T-helper 1 cell treated with Interleukin-12 subunit alpha and Interleukin-12 subunit beta and Interleukin-4 antibody, amounts not matched to agents 30 ng/mL and 1 ng/mL, for 36 hours (primary cell): Measurements from ENCODE around the gene PDE6D. TPM values are rescaled to one million over a fixed set of nuclear protein-coding genes. Genes with fewer than 3 reads are reported as not detected.

ENCODE experiments used
- intact Hi-C: fragments of 100-400 bp; cut with micrococcal nuclease; formaldehyde crosslinking; loops from one replicate; pipeline ENCODE4 v1.15.1; 2024
- total RNA-seq: library from RNA; stranded (reverse); gene quantifications from 2 replicates; pipeline ENCODE4 v1.2.3, GENCODE V29; 2022

Gene PDE6D
- total RNA-seq, result 39.1 and 41.2 TPM in 2 replicates

- intact Hi-C loops, result loop anchor here (1.0 to 10.0 kb wide), 14 partner anchors 68 to 1856 kb away; partner anchors contain the start of genes DIS3L2, EIF4E2, FBXO36 and INPP5D
Measured at GRCh38 chr2:231780909-231781797, at the start of gene PDE6D. Gene PDE6D, minus strand, starts transcription at chr2:231781282. Its CDS starts 168 bp downstream, at chr2:231781114.

- intact Hi-C loops, result no loop called here
Measured at GRCh38 chr2:231821908-231822307, 40.8 kb upstream of the PDE6D start.

- intact Hi-C loops, result no loop called here
Measured at GRCh38 chr2:231820786-231821303, 39.8 kb upstream of the PDE6D start.

DNA sequence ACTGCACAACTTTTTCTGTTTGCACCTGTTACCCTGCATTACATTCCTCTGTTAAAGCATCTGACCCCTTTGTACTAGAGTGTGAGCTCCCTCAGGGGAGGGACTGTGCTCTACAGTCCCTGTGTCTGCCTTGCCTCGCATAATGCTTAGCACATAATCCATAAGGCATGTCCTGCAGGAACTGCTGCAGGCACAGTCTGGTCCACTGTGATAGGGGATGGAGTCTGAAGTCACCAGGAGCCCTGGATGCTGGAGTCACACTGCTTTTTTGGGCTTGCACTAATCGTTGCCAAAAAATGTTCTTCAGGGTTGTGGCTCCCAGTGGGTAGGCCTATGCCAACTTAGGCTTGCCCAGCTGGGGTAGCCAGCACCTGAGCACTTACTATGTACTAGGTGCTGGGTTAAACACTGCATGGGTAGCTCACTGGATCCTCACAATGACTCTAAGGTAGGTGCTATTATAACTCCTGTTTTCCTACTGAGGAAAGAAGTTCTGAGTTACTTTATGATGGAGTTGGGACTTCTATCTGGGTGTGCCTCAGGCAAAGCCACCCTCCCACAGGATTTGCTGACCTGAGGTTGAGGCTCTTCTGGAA is 38.5 kb upstream of the PDE6D start:
- intact Hi-C loops, result no loop called here

GRCh38 chr2:231816327-231817026 is 35.4 kb upstream of the PDE6D start:
- intact Hi-C loops, result no loop called here

GRCh38 chr2:231810905-231811304 is 29.8 kb upstream of the PDE6D start:
- intact Hi-C loops, result no loop called here

DNA sequence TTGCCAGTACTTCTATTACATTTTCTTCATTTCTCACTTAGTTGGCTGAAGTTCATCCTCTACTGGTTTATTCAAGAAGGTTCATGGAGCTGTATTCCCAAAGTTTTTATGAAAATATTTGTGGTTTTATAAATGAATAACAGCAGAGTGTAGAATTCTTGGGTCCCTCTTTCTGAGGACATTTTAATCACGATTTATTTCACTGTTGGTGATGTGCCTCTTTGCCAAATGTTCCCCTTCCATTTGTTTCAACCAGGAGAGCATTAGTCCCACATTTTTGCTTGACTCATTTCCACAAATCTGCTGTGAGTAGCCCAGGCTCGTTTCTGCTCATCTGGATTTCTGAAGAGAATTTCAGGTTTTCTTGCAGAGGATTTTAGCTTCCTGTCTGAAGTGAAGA is 25.9 kb upstream of the PDE6D start:
- intact Hi-C loops, result no loop called here

- intact Hi-C loops, result no loop called here
Measured at GRCh38 chr2:231803501-231804138, 22.5 kb upstream of the PDE6D start.

GRCh38 chr2:231800493-231801091 is 19.5 kb upstream of the PDE6D start:
- intact Hi-C loops, result no loop called here

- intact Hi-C loops, result no loop called here
Measured at GRCh38 chr2:231795525-231796327, 14.6 kb upstream of the PDE6D start.

GRCh38 chr2:231794383-231794782 is 13.3 kb upstream of the PDE6D start:
- intact Hi-C loops, result no loop called here

GRCh38 chr2:231791107-231791506 is 10.0 kb upstream of the PDE6D start:
- intact Hi-C loops, result no loop called here

DNA sequence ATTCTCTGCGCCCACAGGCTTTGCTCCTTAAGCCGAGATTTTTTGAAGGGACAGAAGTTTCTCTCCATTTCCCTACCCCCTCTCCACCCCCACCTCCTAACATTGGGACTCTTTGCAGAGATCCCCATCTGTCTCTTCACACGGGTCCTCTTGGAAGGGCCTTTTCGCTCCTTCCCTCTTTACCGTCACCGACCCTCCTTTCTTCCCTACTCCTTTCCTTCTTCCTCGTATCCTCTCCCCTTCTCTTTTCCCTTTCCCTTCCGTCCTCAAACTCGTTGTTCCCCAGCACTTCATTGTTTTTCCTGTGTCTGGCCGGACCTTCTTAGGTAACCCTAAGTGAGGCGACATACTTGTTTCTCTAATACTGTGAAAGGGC is 5.8 kb upstream of the PDE6D start:
- intact Hi-C loops, result loop anchor here (1.0 to 10.0 kb wide), 3 partner anchors 174 to 1862 kb away; partner anchors contain the start of genes DIS3L2, EIF4E2, FBXO36 and TIGD1

DNA sequence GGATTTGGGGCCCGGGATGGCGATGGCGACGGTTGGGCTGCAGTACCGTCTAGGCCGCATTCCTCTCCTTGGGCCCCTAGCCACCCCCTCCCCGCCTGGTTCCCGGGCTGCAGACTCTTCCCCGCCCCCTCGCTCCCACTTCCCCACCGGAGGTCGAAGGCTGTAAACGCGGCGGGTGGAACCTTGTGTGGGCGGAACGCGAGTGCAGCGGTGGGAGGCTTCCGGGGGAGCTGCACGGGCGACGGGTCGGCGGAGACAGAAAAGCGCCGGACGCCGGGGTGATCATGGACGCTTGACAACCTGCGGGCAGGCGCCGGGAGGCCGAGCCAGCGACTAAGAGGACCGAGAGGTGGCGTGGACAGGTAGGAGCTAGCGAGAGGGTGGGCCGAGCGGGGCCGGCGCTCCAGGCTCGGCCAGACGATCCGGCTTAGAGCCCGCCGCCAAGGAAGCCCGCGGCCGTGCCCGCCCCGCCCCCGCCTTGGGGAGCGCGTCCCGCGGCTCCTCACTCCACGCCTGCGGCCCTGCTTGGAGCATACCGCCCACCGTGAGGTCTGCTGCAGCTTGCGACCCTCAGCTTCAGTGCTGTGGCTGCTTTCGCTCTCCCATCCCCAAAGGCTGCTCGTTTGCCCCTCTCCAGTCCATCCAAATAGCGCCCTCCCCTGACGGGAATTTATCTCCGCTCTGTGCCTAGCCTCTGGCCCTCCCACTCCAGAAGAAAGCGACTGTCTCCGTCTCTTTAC is 5.3 kb upstream of the PDE6D start, which contains the start of gene COPS7B:
Gene COPS7B (plus strand): TSS at position 269 of the 740 bp plus-strand sequence. CDS start 2,126 bp downstream, outside the sequence.
- intact Hi-C loops, result loop anchor here (1.0 to 10.0 kb wide), 3 partner anchors 175 to 1862 kb away; partner anchors contain the start of genes DIS3L2, EIF4E2, FBXO36 and TIGD1

- intact Hi-C loops, result loop anchor here (1.0 to 10.0 kb wide), 3 partner anchors 176 to 1861 kb away; partner anchors contain the start of genes DIS3L2, EIF4E2, FBXO36 and TIGD1
Measured at GRCh38 chr2:231785822-231786176, 4.7 kb upstream of the PDE6D start.

DNA sequence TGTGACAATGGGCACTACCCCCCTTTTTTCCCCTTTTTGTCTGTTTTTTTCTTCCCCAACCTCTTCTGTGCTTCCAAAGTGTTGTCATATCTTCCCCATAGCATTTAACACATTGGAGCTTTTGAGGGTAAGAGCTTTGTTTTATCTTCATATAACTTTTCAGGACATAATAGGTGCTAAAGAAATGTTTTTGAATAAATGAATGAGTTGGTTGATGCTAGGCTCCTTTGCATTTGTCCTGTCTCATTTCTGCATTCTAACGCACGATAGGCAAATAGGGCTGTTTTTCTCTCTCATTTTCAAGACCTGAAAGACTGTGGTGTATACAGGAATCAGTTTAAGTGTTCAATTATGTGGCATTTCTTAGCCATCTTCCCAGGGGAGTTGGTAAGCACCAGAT is 4.3 kb upstream of the PDE6D start:
- intact Hi-C loops, result loop anchor here (10.0 kb wide), 1 partner anchor 1861 kb away; the partner anchor contains the start of genes FBXO36 and TRIP12

- intact Hi-C loops, result loop anchor here (1.0 to 10.0 kb wide), 14 partner anchors 69 to 1857 kb away; partner anchors contain the start of genes DIS3L2, EIF4E2, FBXO36 and INPP5D
Measured at GRCh38 chr2:231781798-231782726, 980 bp upstream of the PDE6D start.
